KOPT-K1 (cell line): ENCODE results near the gene DCTN2.
A peak's percentile ranks its signal among the peaks of the same experiment; 100 is the strongest.
"Not testable (repeated sequence)": the region's sequence is repeated elsewhere in the genome, so short reads cannot be mapped to it uniquely, and the experiment has no call there.

Experiments used
- H3K27ac ChIP-seq: fragments of 200-600 bp; sonication (generic); 2 replicates; pipeline ENCODE4 v1.5.1; 2016; ENCODE audit warnings: antibody characterized with exemption, mild to moderate bottlenecking, low read depth, low read length; ENCODE audit not compliant: poor library complexity, severe bottlenecking
- H3K36me3 ChIP-seq: fragments of 200-600 bp; sonication (generic); 2 replicates; pipeline ENCODE4 v1.5.1; 2017; ENCODE audit warnings: antibody characterized with exemption, mild to moderate bottlenecking, low read length, moderate library complexity; ENCODE audit not compliant: insufficient read depth
- H3K9me3 ChIP-seq: fragments of 200-600 bp; sonication (generic); 2 replicates; pipeline ENCODE4 v1.5.1; 2017; ENCODE audit warnings: antibody characterized with exemption, low read length, mild to moderate bottlenecking; ENCODE audit not compliant: insufficient read depth, poor library complexity, severe bottlenecking

The DCTN2 gene

GRCh38 chr12:57546438-57547287 lies at the start of gene DCTN2:
TSS of gene DCTN2 (minus strand) at chr12:57547192. CDS start at chr12:57547063, 129 bp downstream.
- H3K9me3 ChIP-seq, result no peaks in the 10 kb centered on the region
- H3K27ac ChIP-seq, result peak within 1 kb of the TSS; percentile 71
- peaks cover 18% of the 10 kb centered on the region for H3K36me3 ChIP-seq

- no peaks in the 10 kb centered on the region for H3K9me3 ChIP-seq
- H3K36me3 ChIP-seq, result peaks cover 36% of the 10 kb centered on the region
- H3K27ac ChIP-seq, result no peak overlapping the region
Measured at GRCh38 chr12:57593187-57593586, 46.2 kb upstream of the DCTN2 start.

GRCh38 chr12:57592551-57593165 lies 45.7 kb upstream of the DCTN2 start:
- Histone ChIP-seq H3K9me3 (no peaks in the 10 kb centered on the region), H3K36me3 (peaks cover 34% of the 10 kb centered on the region), H3K27ac (no peak overlapping the region)

- Histone ChIP-seq H3K27ac (peak overlapping the region; percentile 37), H3K36me3 (peaks cover 26% of the 10 kb centered on the region), H3K9me3 (no peaks in the 10 kb centered on the region)
Measured at GRCh38 chr12:57591782-57592325, 44.9 kb upstream of the DCTN2 start.

- H3K36me3 ChIP-seq, result peaks cover 20% of the 10 kb centered on the region
- H3K9me3 ChIP-seq, result no peaks in the 10 kb centered on the region
- H3K27ac ChIP-seq, result peak within 1 kb of the TSS; percentile 37
Measured at GRCh38 chr12:57590864-57591781, 44.1 kb upstream of the DCTN2 start, which contains the start of gene PIP4K2C. TSS of gene PIP4K2C (plus strand) at chr12:57591192. CDS start at chr12:57591290, 98 bp downstream.

- Histone ChIP-seq H3K9me3 (no peaks in the 10 kb centered on the region), H3K36me3 (peaks cover 13% of the 10 kb centered on the region), H3K27ac (peak overlapping the region; percentile 37)
Measured at GRCh38 chr12:57590479-57590863, 43.5 kb upstream of the DCTN2 start.

GRCh38 chr12:57588951-57589610 lies 42.1 kb upstream of the DCTN2 start:
- H3K36me3 ChIP-seq, H3K27ac ChIP-seq, H3K9me3 ChIP-seq: not testable (repeated sequence)

- Histone ChIP-seq H3K9me3 (no peaks in the 10 kb centered on the region), H3K27ac (no peak overlapping the region), H3K36me3 (no peaks in the 10 kb centered on the region)
Measured at GRCh38 chr12:57586832-57587429, 39.9 kb upstream of the DCTN2 start.

- Histone ChIP-seq H3K36me3 (no peaks in the 10 kb centered on the region), H3K27ac (no peak overlapping the region), H3K9me3 (no peaks in the 10 kb centered on the region)
Measured at GRCh38 chr12:57586128-57586527, 39.1 kb upstream of the DCTN2 start.

- H3K9me3 ChIP-seq, result no peaks in the 10 kb centered on the region
- no peaks in the 10 kb centered on the region for H3K36me3 ChIP-seq
- no peak overlapping the region for H3K27ac ChIP-seq
Measured at GRCh38 chr12:57585156-57585555, 38.2 kb upstream of the DCTN2 start.

- no peaks in the 10 kb centered on the region for H3K36me3 ChIP-seq
- no peaks in the 10 kb centered on the region for H3K9me3 ChIP-seq
- H3K27ac ChIP-seq, result no peak overlapping the region
Measured at GRCh38 chr12:57584690-57585089, 37.7 kb upstream of the DCTN2 start.

GRCh38 chr12:57584050-57584449 lies 37.1 kb upstream of the DCTN2 start:
- H3K36me3 ChIP-seq, result no peaks in the 10 kb centered on the region

GRCh38 chr12:57583008-57583831 lies 36.2 kb upstream of the DCTN2 start:
- Histone ChIP-seq H3K36me3 (no peaks in the 10 kb centered on the region), H3K27ac (no peak overlapping the region), H3K9me3 (no peaks in the 10 kb centered on the region)

More at GRCh38 chr12:57584050-57584449, 37.1 kb upstream of the DCTN2 start:
- no peak overlapping the region for H3K27ac ChIP-seq
- H3K9me3 ChIP-seq, result no peaks in the 10 kb centered on the region
